PC-9 (cell line): Measurements from ENCODE around the gene TCF3. TPM values are rescaled to one million over a fixed set of nuclear protein-coding genes. Genes with fewer than 3 reads are reported as not detected.
"Not testable (repeated sequence)": the region's sequence is repeated elsewhere in the genome, so short reads cannot be mapped to it uniquely, and the experiment has no call there.

Source experiments
- BruUV-seq: library from RNA; stranded (reverse); fragments of 400-500 nt; replicated peaks from 2 replicates; lab custom pipeline; 2021; lab: Mats Ljungman, UMichigan
- CTCF ChIA-PET: fragments of 300-600 bp; sonication (Branson Sonifier 250); formaldehyde crosslinking; loops from one replicate; lab custom pipeline; 2022; ENCODE audit warnings: antibody characterized with exemption; lab: Charles Lee
- POLR2A ChIA-PET: fragments of 300-600 bp; sonication (Branson Sonifier 250); formaldehyde crosslinking; loops from one replicate; lab custom pipeline; 2022; ENCODE audit warnings: antibody characterized with exemption; ENCODE audit not compliant: unreplicated experiment; lab: Charles Lee
- DNase-seq, 2 experiments: peaks; one replicate each; pipeline versions ENCODE4 v3.0.0 to v3.0.0-alpha.2; 2015 to 2022; ENCODE audit warnings: mixed read lengths in 1 of 2
- H2AFZ ChIP-seq: fragments of 200-600 bp; sonication (generic); 2 replicates; pipeline ENCODE4 v1.8.1; 2017; ENCODE audit warnings: antibody characterized with exemption
- H3F3A ChIP-seq: fragments of 200-600 bp; sonication (generic); 2 replicates; pipeline ENCODE4 v1.8.1; 2017; ENCODE audit warnings: antibody characterized with exemption, mild to moderate bottlenecking, low read depth; ENCODE audit not compliant: insufficient read depth
- H3K27ac ChIP-seq: fragments of 200-600 bp; sonication (generic); 2 replicates; pipeline ENCODE4 v1.6.1; 2016; ENCODE audit warnings: mixed run types
- H3K27me3 ChIP-seq: fragments of 200-600 bp; sonication (generic); 2 replicates; pipeline ENCODE4 v1.6.1; 2016; ENCODE audit warnings: low read depth, mixed run types; ENCODE audit not compliant: insufficient read depth
- H3K36me3 ChIP-seq: fragments of 200-600 bp; sonication (generic); 2 replicates; pipeline ENCODE4 v1.6.1; 2016; ENCODE audit warnings: low read depth, mixed run types
- H3K4me1 ChIP-seq: fragments of 200-600 bp; sonication (generic); replicated peaks from 2 replicates; pipeline ENCODE4 v1.6.1; 2016; ENCODE audit warnings: mixed run types; ENCODE audit not compliant: insufficient read depth
- H3K4me2 ChIP-seq: fragments of 200-600 bp; sonication (generic); 2 replicates; pipeline ENCODE4 v1.6.1; 2017; ENCODE audit warnings: mixed run types
- H3K4me3 ChIP-seq: fragments of 200-600 bp; sonication (generic); 2 replicates; pipeline ENCODE4 v1.6.1; 2016; ENCODE audit warnings: mixed run types
- H3K79me2 ChIP-seq: fragments of 200-600 bp; sonication (generic); 2 replicates; pipeline ENCODE4 v1.6.1; 2017; ENCODE audit warnings: low read depth, mixed run types
- H3K9me2 ChIP-seq: fragments of 200-600 bp; sonication (generic); 2 replicates; pipeline ENCODE4 v1.8.1; 2017; ENCODE audit warnings: mild to moderate bottlenecking; ENCODE audit not compliant: insufficient read depth
- H3K9me3 ChIP-seq: fragments of 200-600 bp; sonication (generic); 2 replicates; pipeline ENCODE4 v1.8.1; 2016; ENCODE audit warnings: low read depth; ENCODE audit not compliant: insufficient read depth
- H4K20me1 ChIP-seq: fragments of 200-600 bp; sonication (generic); 2 replicates; pipeline ENCODE4 v1.8.1; 2017; ENCODE audit not compliant: insufficient read depth
- EZH2 ChIP-seq: fragments of 200-600 bp; sonication (generic); IDR thresholded peaks from 2 replicates; pipeline ENCODE4 v1.8.0; 2017; ENCODE audit warnings: antibody characterized with exemption, low read depth
- intact Hi-C: fragments of 100-400 bp; cut with micrococcal nuclease; formaldehyde crosslinking; loops from one replicate; pipeline ENCODE4 v1.10.0; 2022; ENCODE audit not compliant: unreplicated experiment
- total RNA-seq: library from RNA; stranded (reverse); gene quantifications from 2 replicates; pipeline ENCODE4 v1.2.3, GENCODE V29; 2021
- TF ChIP-seq, protein P1 (sequence below): fragments of 200-600 bp; sonication (generic); conservative IDR thresholded peaks from 2 replicates; pipeline ENCODE4 v1.6.1; 2017; ENCODE audit warnings: mixed run types, antibody characterized with exemption, mild to moderate bottlenecking, moderate library complexity

TCF3 gene
- total RNA-seq, 1 experiment from 2014 or later, result 98.0 TPM

DNA sequence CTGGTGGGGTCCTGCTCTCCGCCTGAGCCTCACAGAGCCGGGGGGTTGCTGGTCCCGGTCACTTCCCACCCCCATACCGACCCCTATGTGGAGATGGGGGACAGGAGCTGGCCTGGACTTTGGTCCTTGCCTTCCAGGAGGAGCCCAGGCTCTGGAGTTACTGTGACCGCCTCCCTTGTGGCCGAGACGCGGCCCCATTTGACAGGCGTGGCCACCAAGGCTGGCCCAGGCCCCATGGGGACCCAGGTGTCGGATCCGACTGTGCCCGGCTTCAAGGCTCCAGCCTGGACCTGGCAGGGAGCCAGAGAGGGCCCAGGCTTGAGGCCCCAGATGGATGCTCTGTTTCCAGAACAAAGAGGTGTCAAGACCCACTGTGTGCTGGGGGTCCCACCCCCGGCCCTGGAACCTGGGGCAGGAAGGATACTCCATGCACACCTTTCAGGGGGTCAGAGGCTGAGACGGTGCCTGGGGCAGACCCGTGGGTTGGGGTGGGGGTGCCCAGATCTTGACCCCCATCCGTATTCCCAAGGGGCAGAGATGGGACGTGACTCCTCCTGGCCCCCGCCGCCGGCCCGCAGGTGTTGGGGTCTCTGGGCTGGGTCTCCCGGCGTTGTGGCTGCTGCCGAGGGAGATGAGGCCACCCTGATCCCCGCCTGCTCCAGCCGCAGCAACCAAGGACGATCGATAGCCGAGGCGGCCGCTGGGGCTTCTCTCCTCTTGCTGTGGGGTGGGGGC, 47.8 kb upstream of the TCF3 start:
- DNase-seq, result no peak
- Histone ChIP-seq H3K9me2 (no peaks in the 10 kb centered on the region), H3K27me3 (peaks cover 17% of the 10 kb centered on the region; the same call in 1 of the 2 replicates), H3K4me2 (no peak overlapping the region), H3K4me1 (no peaks in the 10 kb centered on the region), H2AFZ (no peak overlapping the region), H3K4me3 (no peak overlapping the region), H3F3A (no peaks in the 10 kb centered on the region), H3K9me3 (no peaks in the 10 kb centered on the region), H3K36me3 (no peaks in the 10 kb centered on the region), H3K79me2 (no peaks in the 10 kb centered on the region), H3K27ac (no peak overlapping the region), H4K20me1 (no peaks in the 10 kb centered on the region)
- no TSS peak for BruUV-seq
- POLR2A ChIA-PET, result no interaction called here
- no peak for TF ChIP-seq EZH2
- TF ChIP-seq, protein P1, sequence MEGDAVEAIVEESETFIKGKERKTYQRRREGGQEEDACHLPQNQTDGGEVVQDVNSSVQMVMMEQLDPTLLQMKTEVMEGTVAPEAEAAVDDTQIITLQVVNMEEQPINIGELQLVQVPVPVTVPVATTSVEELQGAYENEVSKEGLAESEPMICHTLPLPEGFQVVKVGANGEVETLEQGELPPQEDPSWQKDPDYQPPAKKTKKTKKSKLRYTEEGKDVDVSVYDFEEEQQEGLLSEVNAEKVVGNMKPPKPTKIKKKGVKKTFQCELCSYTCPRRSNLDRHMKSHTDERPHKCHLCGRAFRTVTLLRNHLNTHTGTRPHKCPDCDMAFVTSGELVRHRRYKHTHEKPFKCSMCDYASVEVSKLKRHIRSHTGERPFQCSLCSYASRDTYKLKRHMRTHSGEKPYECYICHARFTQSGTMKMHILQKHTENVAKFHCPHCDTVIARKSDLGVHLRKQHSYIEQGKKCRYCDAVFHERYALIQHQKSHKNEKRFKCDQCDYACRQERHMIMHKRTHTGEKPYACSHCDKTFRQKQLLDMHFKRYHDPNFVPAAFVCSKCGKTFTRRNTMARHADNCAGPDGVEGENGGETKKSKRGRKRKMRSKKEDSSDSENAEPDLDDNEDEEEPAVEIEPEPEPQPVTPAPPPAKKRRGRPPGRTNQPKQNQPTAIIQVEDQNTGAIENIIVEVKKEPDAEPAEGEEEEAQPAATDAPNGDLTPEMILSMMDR, result no peak
- CTCF ChIA-PET, result no interaction called here
- intact Hi-C loops, result no loop called here

DNA sequence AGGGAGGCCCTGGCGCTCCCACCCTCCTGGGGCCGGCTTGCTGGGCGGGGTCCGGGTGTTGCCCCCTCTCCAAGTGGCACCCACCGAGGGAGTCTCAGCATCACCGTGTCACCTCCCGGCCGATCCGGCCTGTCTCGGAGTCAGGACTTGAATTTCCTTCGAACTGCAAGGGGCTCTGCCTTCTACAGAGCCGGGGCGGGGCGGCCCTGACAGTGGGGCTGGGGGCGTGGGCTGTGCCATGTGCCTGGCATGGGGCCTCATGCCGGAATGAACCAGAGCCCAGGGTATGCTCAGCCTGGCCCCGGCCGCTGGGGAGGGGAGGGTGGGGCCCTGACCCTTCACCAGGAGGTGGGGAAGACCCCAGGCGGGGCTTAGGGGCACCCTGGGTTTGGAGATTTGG, 47.0 kb upstream of the TCF3 start:
- Histone ChIP-seq H3K36me3 (no peaks in the 10 kb centered on the region), H3K79me2 (no peaks in the 10 kb centered on the region), H3K9me3 (no peaks in the 10 kb centered on the region), H3K4me1 (no peaks in the 10 kb centered on the region), H3K27ac (no peak overlapping the region), H2AFZ (no peak overlapping the region), H3F3A (no peaks in the 10 kb centered on the region), H3K9me2 (no peaks in the 10 kb centered on the region), H3K4me2 (no peak overlapping the region), H4K20me1 (no peaks in the 10 kb centered on the region), H3K4me3 (no peak overlapping the region), H3K27me3 (peaks cover 17% of the 10 kb centered on the region; the same call in 1 of the 2 replicates)
- CTCF ChIA-PET, result no interaction called here
- no TSS peak for BruUV-seq
- DNase-seq, result no peak
- TF ChIP-seq, protein P1, result no peak
- TF ChIP-seq EZH2, result no peak
- intact Hi-C loops, result no loop called here
- POLR2A ChIA-PET, result no interaction called here

DNA sequence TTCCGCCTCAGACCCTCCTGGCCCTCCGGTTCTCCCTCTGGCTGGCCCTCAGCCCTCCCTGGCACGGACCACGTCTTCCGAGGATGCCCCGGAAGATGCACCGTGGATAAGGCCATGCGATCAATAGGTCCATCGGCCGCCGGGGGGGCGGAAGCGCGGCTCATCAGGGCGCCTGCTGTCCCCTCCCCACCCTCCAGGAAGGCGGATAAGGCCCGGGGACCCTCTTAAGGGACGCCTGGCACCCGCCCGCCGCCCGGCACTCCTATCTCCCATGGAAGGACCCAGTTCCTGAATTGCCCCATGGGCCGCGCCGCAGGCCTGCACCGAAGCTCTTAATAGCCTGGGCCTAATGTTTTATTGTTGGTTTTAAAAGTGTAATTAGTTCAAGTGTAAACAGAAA, 46.2 kb upstream of the TCF3 start:
- H3K36me3 ChIP-seq, result no peaks in the 10 kb centered on the region
- DNase-seq, result no peak
- H3K9me3 ChIP-seq, result no peaks in the 10 kb centered on the region
- H3F3A ChIP-seq, result no peaks in the 10 kb centered on the region
- H3K4me2 ChIP-seq, result no peak overlapping the region
- H3K79me2 ChIP-seq, result no peaks in the 10 kb centered on the region
- TF ChIP-seq, protein P1, result no peak
- TF ChIP-seq EZH2, result no peak
- H4K20me1 ChIP-seq, result no peaks in the 10 kb centered on the region
- no peak overlapping the region for H2AFZ ChIP-seq
- ChIA-PET POLR2A (no interaction called here), CTCF (no interaction called here)
- H3K27ac ChIP-seq, result no peak overlapping the region
- H3K9me2 ChIP-seq, result no peaks in the 10 kb centered on the region
- H3K27me3 ChIP-seq, result peaks cover 17% of the 10 kb centered on the region; the same call in 1 of the 2 replicates
- H3K4me1 ChIP-seq, result no peaks in the 10 kb centered on the region
- no TSS peak for BruUV-seq
- intact Hi-C loops, result no loop called here
- no peak overlapping the region for H3K4me3 ChIP-seq

DNA sequence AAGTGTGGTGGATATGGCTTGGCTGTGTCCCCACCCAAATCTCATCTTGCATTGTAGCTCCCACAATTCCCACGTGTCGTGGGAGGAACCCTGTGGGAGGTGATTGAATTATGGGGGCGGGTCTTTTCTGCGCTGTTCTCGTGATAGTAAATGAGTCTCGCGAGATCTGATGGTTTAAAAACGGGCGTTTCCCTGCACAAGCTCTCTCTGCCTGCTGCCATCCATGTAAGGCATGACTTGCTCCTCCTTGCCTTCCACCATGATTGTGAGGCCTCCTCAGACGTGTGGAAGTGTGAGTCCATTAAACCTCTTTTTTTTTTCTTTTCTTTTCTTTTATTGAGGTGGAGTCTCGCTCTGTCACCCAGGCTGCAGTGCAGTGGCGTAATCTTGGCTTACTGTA, 43.1 kb upstream of the TCF3 start:
- H2AFZ ChIP-seq, CTCF ChIA-PET: not testable (repeated sequence)
- POLR2A ChIA-PET, result interaction anchor here (0.7 kb wide), 1 partner anchor 63 kb away, joined by 6 read pairs; no protein-coding TSS in a partner anchor

More for the DNA sequence above, 43.1 kb upstream of the TCF3 start:
- H3K4me2 ChIP-seq, H3F3A ChIP-seq, H3K79me2 ChIP-seq, H3K9me3 ChIP-seq, H3K4me1 ChIP-seq, H4K20me1 ChIP-seq, H3K9me2 ChIP-seq, H3K36me3 ChIP-seq, H3K27ac ChIP-seq, H3K4me3 ChIP-seq, BruUV-seq, DNase-seq, intact Hi-C loops: not testable (repeated sequence)
- H3K27me3 ChIP-seq, result peaks cover 36% of the 10 kb centered on the region
